HG03066 (cell line): ENCODE results near the gene CST3.
"Not testable (repeated sequence)": the region's sequence is repeated elsewhere in the genome, so short reads cannot be mapped to it uniquely, and the experiment has no call there.

Source experiments
- ATAC-seq: cut with Tn5 transposase; IDR thresholded peaks from one replicate; pipeline ENCODE4 v1.9.1; 2021; ENCODE audit warnings: low read depth; ENCODE audit not compliant: unreplicated experiment

Gene CST3

GRCh38 chr20:23629542-23630391, 8.0 kb downstream of the CST3 start:
- ATAC-seq, result no peak

GRCh38 chr20:23629017-23629541, 8.7 kb downstream of the CST3 start:
- ATAC-seq, result no peak

GRCh38 chr20:23628402-23629016, 9.2 kb downstream of the CST3 start:
- ATAC-seq, result no peak

GRCh38 chr20:23627501-23627900, 10.3 kb downstream of the CST3 start:
- ATAC-seq, result no peak

- no peak for ATAC-seq
Measured at GRCh38 chr20:23626040-23626620, 11.6 kb downstream of the CST3 start.

GRCh38 chr20:23625236-23625964, 12.4 kb downstream of the CST3 start:
- ATAC-seq, result no peak

- ATAC-seq, result no peak
Measured at GRCh38 chr20:23624324-23624691, 13.4 kb downstream of the CST3 start.

- no peak for ATAC-seq
Measured at GRCh38 chr20:23623666-23624323, 14.0 kb downstream of the CST3 start.

- no peak for ATAC-seq
Measured at GRCh38 chr20:23622839-23623343, 14.9 kb downstream of the CST3 start.

- not testable (repeated sequence) for ATAC-seq
Measured at GRCh38 chr20:23622401-23622800, 15.4 kb downstream of the CST3 start.

GRCh38 chr20:23620670-23621386, 16.9 kb downstream of the CST3 start:
- not testable (repeated sequence) for ATAC-seq

- no peak for ATAC-seq
Measured at GRCh38 chr20:23614163-23614562, 23.6 kb downstream of the CST3 start.

GRCh38 chr20:23613676-23614075, 24.1 kb downstream of the CST3 start:
- no peak for ATAC-seq

GRCh38 chr20:23612396-23612795, 25.4 kb downstream of the CST3 start:
- no peak for ATAC-seq

GRCh38 chr20:23609486-23610109, 28.2 kb downstream of the CST3 start:
- no peak for ATAC-seq

- ATAC-seq, result no peak
Measured at GRCh38 chr20:23608251-23608846, 29.4 kb downstream of the CST3 start.

- ATAC-seq, result no peak
Measured at GRCh38 chr20:23607497-23608245, 30.1 kb downstream of the CST3 start.

GRCh38 chr20:23606652-23607049, 31.1 kb downstream of the CST3 start:
- ATAC-seq, result peak; percentile 84
